Spleen (tissue), 11 donors: ENCODE measurements around the gene PKIG. TPM values are rescaled to one million over a fixed set of nuclear protein-coding genes. Genes with fewer than 3 reads are reported as not detected.

ENCODE experiments used
- DNase-seq: peaks from one replicate; pipeline ENCODE4 v3.0.0-alpha.2; 2020
- H3K27ac ChIP-seq, 8 donors: fragments of 200-600 bp; sonication (generic) in 7 of 8; 1 replicate in 4 of 8; 2 replicates in 4 of 8; pipeline versions ENCODE4 v1.5.0 to v1.8.0; 2016 to 2021; ENCODE audit warnings: inconsistent platforms in 4 of 8, mild to moderate bottlenecking in 4 of 8, moderate library complexity in 1 of 8
- H3K27me3 ChIP-seq, 7 donors: fragments of 200-600 bp; sonication (generic) in 6 of 7; replicated peaks in 1 of 7; 1 replicate in 4 of 7; 2 replicates in 3 of 7; pipeline versions ENCODE4 v1.5.0 to v1.8.0; 2016 to 2021; ENCODE audit warnings: inconsistent platforms in 3 of 7, mild to moderate bottlenecking in 1 of 7
- H3K36me3 ChIP-seq, 6 donors: fragments of 200-600 bp; sonication (generic) in 5 of 6; 1 replicate in 4 of 6; 2 replicates in 2 of 6; pipeline versions ENCODE4 v1.5.0 to v1.8.0; 2016 to 2021; ENCODE audit warnings: inconsistent platforms in 2 of 6
- H3K4me1 ChIP-seq, 6 donors: fragments of 200-600 bp; sonication (generic) in 5 of 6; 1 replicate in 3 of 6; 2 replicates in 3 of 6; pipeline versions ENCODE4 v1.5.0 to v1.8.0; 2016 to 2021; ENCODE audit warnings: inconsistent platforms in 3 of 6
- H3K4me3 ChIP-seq, 8 donors: fragments of 200-600 bp; sonication (generic) in 7 of 8; 1 replicate in 4 of 8; 2 replicates in 4 of 8; pipeline versions ENCODE4 v1.5.0 to v1.8.0; 2016 to 2021; ENCODE audit warnings: inconsistent platforms in 4 of 8, mild to moderate bottlenecking in 4 of 8, moderate library complexity in 2 of 8
- H3K9me3 ChIP-seq, 8 donors: fragments of 200-600 bp; sonication (generic) in 7 of 8; 1 replicate in 4 of 8; 2 replicates in 4 of 8; pipeline versions ENCODE4 v1.5.0 to v1.8.0; 2016 to 2021; ENCODE audit warnings: inconsistent platforms in 4 of 8
- POLR2A ChIP-seq, 3 donors: fragments of 450-650 bp; IDR thresholded peaks; one replicate each; pipeline ENCODE4 v1.5.1; 2017; ENCODE audit warnings: antibody characterized with exemption in 3 of 3, mild to moderate bottlenecking in 1 of 3
- POLR2AphosphoS5 ChIP-seq, 3 donors: sonication (generic); formaldehyde crosslinking; IDR thresholded peaks; one replicate each; pipeline ENCODE4 v1.5.1; 2017; ENCODE audit warnings: antibody characterized with exemption in 3 of 3
- WGBS, 5 donors: extraction: QIAGEN DNeasy Blood & Tissue Kit in 3 of 5; methylation state at CpG; one replicate each; pipeline versions ENCODE4 v1.1.5 to v1.1.7; 2013 to 2018; 5-methylcytosine and 5-hydroxymethylcytosine counted together
- intact Hi-C: fragments of 100-400 bp; cut with DNase I; formaldehyde crosslinking; loops from one replicate; pipeline ENCODE4 v1.15.0; 2023; ENCODE audit warnings: low total_unique reads
- polyA plus RNA-seq, 3 donors: library from polyadenylated mRNA; stranded (reverse); fragments of 200-250 nt; gene quantifications; one replicate each; pipeline ENCODE4 v1.2.1, GENCODE V29; 2013
- total RNA-seq, 7 donors: library from RNA; depleted of rRNA in 3 of 7; stranded (reverse); fragments of >200 nt in 3 of 7; fragmentation: NEBNext Ultra II Directional in 4 of 7; extraction: Animal tissue kit (Norgen Biotek cat#: 25700) in 4 of 7; gene quantifications; one replicate each; pipeline versions ENCODE4 v1.1.0 to v1.2.1, GENCODE V29; 2016 to 2021
- TF ChIP-seq, protein P1 (sequence below), 11 experiments: fragments of 200-600 bp in 7 of 11; fragments of 450-650 bp in 4 of 11; sonication (generic) in 4 of 11; IDR thresholded peaks in 8 of 11; conservative IDR thresholded peaks in 3 of 11; 1 replicate in 7 of 11; 2 replicates in 4 of 11; pipeline versions ENCODE4 v1.4.0 to v1.8.0; 2016 to 2021; ENCODE audit warnings: antibody characterized with exemption in 11 of 11, inconsistent platforms in 4 of 11, mild to moderate bottlenecking in 1 of 11
- donor health status: healthy with polysubstance abuse.
- donor health status: DM: no; HTN: no; CAD: no; lungs with moderate emphysema.
- donor health status: DM: no; HTN: no; CAD: no.
- donor health status: Bipolar disorder and iron deficiency.
- donor health status: healthy.
- donor health status: DM: no; HTN: no; CAD: no.
- donor health status: DM: yes; HTN: yes; CAD: no.

The PKIG gene
- total and polyA plus RNA-seq, 10 donors = 37.5 to 82.6 (median 56.1) TPM

DNA sequence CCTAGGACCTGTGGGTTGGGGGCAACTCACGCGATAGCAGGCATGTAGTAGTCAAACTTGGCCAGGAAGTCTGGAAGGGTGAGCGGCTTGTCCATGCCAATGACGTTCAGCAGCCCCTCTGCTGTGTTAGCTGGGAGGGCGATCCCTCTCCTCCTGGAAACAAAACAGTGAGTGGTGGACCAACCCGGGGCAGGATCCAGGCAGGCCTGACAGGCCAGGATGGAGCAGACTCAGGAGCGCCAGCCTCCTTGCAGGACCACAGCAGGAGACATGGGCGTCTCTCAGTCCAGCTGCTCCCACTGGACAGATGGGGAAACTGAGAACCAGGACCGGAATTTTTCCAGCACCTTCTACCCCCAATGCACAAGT lies 46.6 kb downstream of the PKIG start:
- WGBS, 5 donors = 86 to 95% (median 90%) methylated on average over 8 to 9 of the region's 9 CpGs
- Histone ChIP-seq H3K4me1 (peaks cover 0 to 5% (median 0%) of the 10 kb centered on the region in 6 donors), H3K27me3 (no peaks in the 10 kb centered on the region), H3K4me3 (no peak overlapping the region), H3K36me3 (peaks cover 0 to 50% (median 1%) of the 10 kb centered on the region in 6 donors), H3K9me3 (no peaks in the 10 kb centered on the region), H3K27ac (no peak overlapping the region)
- TF ChIP-seq POLR2AphosphoS5 (IDR thresholded peaks at IDR 0.05) (no peak), POLR2A (IDR thresholded peaks at IDR 0.05) (no peak)
- TF ChIP-seq, protein P1, sequence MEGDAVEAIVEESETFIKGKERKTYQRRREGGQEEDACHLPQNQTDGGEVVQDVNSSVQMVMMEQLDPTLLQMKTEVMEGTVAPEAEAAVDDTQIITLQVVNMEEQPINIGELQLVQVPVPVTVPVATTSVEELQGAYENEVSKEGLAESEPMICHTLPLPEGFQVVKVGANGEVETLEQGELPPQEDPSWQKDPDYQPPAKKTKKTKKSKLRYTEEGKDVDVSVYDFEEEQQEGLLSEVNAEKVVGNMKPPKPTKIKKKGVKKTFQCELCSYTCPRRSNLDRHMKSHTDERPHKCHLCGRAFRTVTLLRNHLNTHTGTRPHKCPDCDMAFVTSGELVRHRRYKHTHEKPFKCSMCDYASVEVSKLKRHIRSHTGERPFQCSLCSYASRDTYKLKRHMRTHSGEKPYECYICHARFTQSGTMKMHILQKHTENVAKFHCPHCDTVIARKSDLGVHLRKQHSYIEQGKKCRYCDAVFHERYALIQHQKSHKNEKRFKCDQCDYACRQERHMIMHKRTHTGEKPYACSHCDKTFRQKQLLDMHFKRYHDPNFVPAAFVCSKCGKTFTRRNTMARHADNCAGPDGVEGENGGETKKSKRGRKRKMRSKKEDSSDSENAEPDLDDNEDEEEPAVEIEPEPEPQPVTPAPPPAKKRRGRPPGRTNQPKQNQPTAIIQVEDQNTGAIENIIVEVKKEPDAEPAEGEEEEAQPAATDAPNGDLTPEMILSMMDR (IDR thresholded peaks at IDR 0.05 in 8 of 11, conservative IDR thresholded peaks at IDR 0.05 in 3 of 11) = no peak
- no peak for DNase-seq
- intact Hi-C loops = no loop called here

DNA sequence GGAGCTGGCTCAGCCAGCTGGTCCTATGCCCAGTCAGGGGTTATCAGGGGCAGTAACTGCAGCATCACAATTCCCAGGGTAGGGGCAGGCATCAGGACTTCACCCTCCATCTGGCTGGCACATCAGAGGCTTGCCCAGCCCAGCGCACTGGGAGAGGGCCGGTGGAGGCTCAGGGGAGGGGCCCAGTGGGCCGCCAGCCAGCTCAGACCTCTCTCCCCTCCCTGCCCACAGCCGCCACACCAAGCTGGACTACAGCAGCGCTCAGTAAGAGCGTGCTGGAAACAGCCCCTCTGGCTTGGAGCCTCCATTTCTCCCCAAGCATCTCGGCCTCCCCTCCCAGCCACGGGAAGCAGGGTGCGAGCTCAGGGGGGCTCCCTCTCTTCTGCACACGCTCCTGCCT lies 47.2 kb downstream of the PKIG start:
- no peak overlapping the region for H3K27ac ChIP-seq
- no peaks in the 10 kb centered on the region for H3K9me3 ChIP-seq
- no peak overlapping the region for H3K4me3 ChIP-seq
- 73 to 85% (median 81%) methylated on average over 9 to 10 of the region's 10 CpGs for WGBS, 5 donors
- H3K4me1 ChIP-seq = peaks cover 0 to 5% (median 0%) of the 10 kb centered on the region in 6 donors
- no peak for DNase-seq
- intact Hi-C loops = no loop called here
- TF ChIP-seq POLR2A (IDR thresholded peaks at IDR 0.05) (no peak), POLR2AphosphoS5 (IDR thresholded peaks at IDR 0.05) (no peak)
- TF ChIP-seq, protein P1 (IDR thresholded peaks at IDR 0.05 in 8 of 11, conservative IDR thresholded peaks at IDR 0.05 in 3 of 11) = no peak
- peaks cover 0 to 50% (median 4%) of the 10 kb centered on the region in 6 donors for H3K36me3 ChIP-seq
- no peaks in the 10 kb centered on the region for H3K27me3 ChIP-seq

DNA sequence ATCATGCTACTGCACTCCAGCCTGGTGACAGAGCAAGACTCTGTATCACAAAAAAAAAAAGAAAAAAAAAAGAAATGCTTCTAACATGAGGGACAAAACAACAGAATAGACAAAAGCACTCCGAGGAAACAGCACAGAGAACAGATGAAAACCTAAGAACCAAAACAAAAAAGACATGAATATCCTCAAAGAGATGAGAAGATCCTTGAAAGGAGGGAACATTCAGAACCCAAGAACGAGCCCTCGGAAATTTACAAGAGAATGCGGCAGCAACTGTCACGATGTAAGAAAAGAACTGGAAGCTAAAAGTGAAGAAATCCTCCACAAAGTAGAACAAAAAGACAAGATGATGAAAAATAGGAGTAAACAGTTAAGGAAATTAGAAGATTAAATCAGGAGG lies 47.9 kb downstream of the PKIG start:
- Histone ChIP-seq H3K9me3 (no peaks in the 10 kb centered on the region), H3K36me3 (peaks cover 0 to 51% (median 6%) of the 10 kb centered on the region in 6 donors), H3K4me3 (no peak overlapping the region), H3K27me3 (no peaks in the 10 kb centered on the region), H3K27ac (no peak overlapping the region), H3K4me1 (peaks cover 0 to 5% (median 0%) of the 10 kb centered on the region in 6 donors)
- no peak for DNase-seq
- intact Hi-C loops = no loop called here
- 92 to 98% (median 95%) methylated on average over 5 of the region's 5 CpGs for WGBS, 5 donors
- TF ChIP-seq POLR2A (IDR thresholded peaks at IDR 0.05) = no peak
- TF ChIP-seq, protein P1 (IDR thresholded peaks at IDR 0.05 in 8 of 11, conservative IDR thresholded peaks at IDR 0.05 in 3 of 11) = no peak
- TF ChIP-seq POLR2AphosphoS5 (IDR thresholded peaks at IDR 0.05) = no peak

DNA sequence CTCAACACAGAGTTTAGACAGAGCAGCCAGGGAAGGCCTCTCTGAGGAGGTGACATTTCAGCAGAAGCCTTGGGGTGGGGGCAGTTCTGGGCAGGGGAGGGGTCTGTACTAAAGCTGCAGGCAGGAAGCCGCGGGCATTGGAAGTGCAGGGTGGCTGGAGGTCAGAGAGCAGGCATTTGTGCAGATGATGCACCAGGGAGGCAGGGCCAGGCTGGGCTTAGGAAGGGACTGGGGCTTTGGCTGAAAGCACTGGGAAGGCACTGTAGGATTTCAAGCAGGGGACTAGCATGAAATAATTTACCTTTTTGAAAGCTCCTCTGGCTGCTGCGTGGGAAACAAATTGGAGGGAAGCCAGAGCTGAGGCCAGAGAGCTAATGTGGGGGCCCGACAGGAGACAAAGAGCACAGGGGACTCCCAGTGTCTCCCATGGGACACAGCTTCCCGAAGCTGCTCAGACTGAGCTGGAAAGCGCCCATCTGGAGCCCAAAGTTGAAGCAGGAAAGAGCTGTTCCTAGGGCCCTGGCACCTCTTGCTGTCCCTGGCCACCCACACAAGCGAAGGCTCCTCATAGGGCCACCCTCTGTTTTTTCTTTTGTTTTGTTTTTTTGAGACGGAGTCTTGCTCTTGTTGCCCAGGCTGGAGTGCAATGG lies 49.8 kb downstream of the PKIG start:
- DNase-seq = no peak
- Histone ChIP-seq H3K4me3 (no peak overlapping the region), H3K27me3 (no peaks in the 10 kb centered on the region), H3K9me3 (no peaks in the 10 kb centered on the region), H3K36me3 (peaks cover 0 to 50% (median 6%) of the 10 kb centered on the region in 6 donors), H3K4me1 (peaks cover 0 to 9% (median 0%) of the 10 kb centered on the region in 6 donors), H3K27ac (no peak overlapping the region)
- intact Hi-C loops = no loop called here
- no peak for TF ChIP-seq POLR2A (IDR thresholded peaks at IDR 0.05)
- TF ChIP-seq POLR2AphosphoS5 (IDR thresholded peaks at IDR 0.05) = no peak
- TF ChIP-seq, protein P1 (IDR thresholded peaks at IDR 0.05 in 8 of 11, conservative IDR thresholded peaks at IDR 0.05 in 3 of 11) = no peak
- 70 to 80% (median 77%) methylated on average over 8 of the region's 8 CpGs for WGBS, 5 donors
